Fibroblast of skin of abdomen (primary cell): ENCODE measurements around the gene KPNA3.
A peak's percentile ranks its signal among the peaks of the same experiment; 100 is the strongest.
"Not testable (repeated sequence)": the region's sequence is repeated elsewhere in the genome, so short reads cannot be mapped to it uniquely, and the experiment has no call there.

Experiments
- DNase-seq: peaks from one replicate; pipeline ENCODE4 v3.0.0-alpha.2; 2013

The KPNA3 gene

GRCh38 chr13:49740870-49741269 lies 51.6 kb downstream of the KPNA3 start:
- no peak for DNase-seq

GRCh38 chr13:49739498-49740187 lies 52.8 kb downstream of the KPNA3 start:
- no peak for DNase-seq

GRCh38 chr13:49733181-49733951 lies 59.1 kb downstream of the KPNA3 start:
- no peak for DNase-seq

- peak; percentile 72 for DNase-seq
Measured at GRCh38 chr13:49731766-49732165, 60.7 kb downstream of the KPNA3 start.

GRCh38 chr13:49716615-49717014 lies 75.9 kb downstream of the KPNA3 start:
- no peak for DNase-seq

GRCh38 chr13:49714757-49715156 lies 77.7 kb downstream of the KPNA3 start:
- no peak for DNase-seq

- peak; percentile 10 for DNase-seq
Measured at GRCh38 chr13:49711218-49711863, 81.1 kb downstream of the KPNA3 start.

GRCh38 chr13:49704264-49704663 lies 88.2 kb downstream of the KPNA3 start:
- not testable (repeated sequence) for DNase-seq

- no peak for DNase-seq
Measured at GRCh38 chr13:49701491-49701890, 91.0 kb downstream of the KPNA3 start.

GRCh38 chr13:49697468-49697867 lies 95.0 kb downstream of the KPNA3 start:
- DNase-seq, result no peak

GRCh38 chr13:49694446-49694845 lies 98.0 kb downstream of the KPNA3 start:
- no peak for DNase-seq

- DNase-seq, result no peak
Measured at GRCh38 chr13:49693877-49694276, 98.6 kb downstream of the KPNA3 start.

GRCh38 chr13:49693191-49693733 lies 99.2 kb downstream of the KPNA3 start:
- peak; percentile 28 for DNase-seq

GRCh38 chr13:49690995-49691784 lies 101.3 kb downstream of the KPNA3 start, which contains the start of gene EBPL:
Gene EBPL, minus strand, starts transcription at chr13:49691486. Its CDS starts 62 bp downstream, at chr13:49691424.
- DNase-seq, result peak; percentile 92

GRCh38 chr13:49690133-49690994 lies 102.1 kb downstream of the KPNA3 start:
- DNase-seq, result peak; percentile 41

GRCh38 chr13:49683489-49683888 lies 109.0 kb downstream of the KPNA3 start:
- no peak for DNase-seq

GRCh38 chr13:49681842-49682435 lies 110.5 kb downstream of the KPNA3 start:
- peak; percentile 40 for DNase-seq

GRCh38 chr13:49679246-49679645 lies 113.2 kb downstream of the KPNA3 start:
- no peak for DNase-seq

GRCh38 chr13:49678191-49678914 lies 114.1 kb downstream of the KPNA3 start:
- DNase-seq, result no peak
